Posterior vena cava (tissue), 2 donors: Measurements from ENCODE around the gene TAS1R1. TPM values are rescaled to one million over a fixed set of nuclear protein-coding genes. Genes with fewer than 3 reads are reported as not detected.

Source experiments
- DNase-seq: peaks from one replicate; pipeline ENCODE4 v3.0.0-alpha.2; 2020; ENCODE audit warnings: low spot score
- intact Hi-C, 2 donors: fragments of 100-400 bp; cut with DNase I; formaldehyde crosslinking; loops; one replicate each; pipeline versions ENCODE4 v1.14.1 to v1.14.2; 2022 to 2023
- long read RNA-seq, 2 donors: library from polyadenylated mRNA; unstranded; transcript quantifications; one replicate each; pipeline ENCODE4 v2.0.0, GENCODE V29; 2020 to 2021
- total RNA-seq, 2 donors: library from RNA; stranded (reverse); fragmentation: NEBNext Ultra II Directional; extraction: Animal tissue kit (Norgen Biotek cat#: 25700); gene quantifications; one replicate each; pipeline ENCODE4 v1.2.1, GENCODE V29; 2021
- donor health status: DM: yes; HTN: yes; CAD: no.
- donor health status: DM: yes; HTN: yes; CAD: no.

Gene TAS1R1
- total RNA-seq, result not detected
- long read RNA-seq, donor 1, result 0 reads
- long read RNA-seq, donor 2, result 0 reads

GRCh38 chr1:6554907-6555778 is at the start of gene TAS1R1:
Gene TAS1R1 (plus strand): TSS chr1:6555307. CDS start chr1:6555374, 67 bp downstream.
- DNase-seq, result no peak
- intact Hi-C loops, result loop anchor here in 1 of 2 donors (10.0 kb wide), 1 partner anchor 80 kb away; no protein-coding TSS in a partner anchor

- no peak for DNase-seq
- intact Hi-C loops, result no loop called here
These were observed 49.5 kb upstream of the TAS1R1 start for GRCh38 chr1:6505367-6506209.

GRCh38 chr1:6506210-6507036 is 48.7 kb upstream of the TAS1R1 start:
- intact Hi-C loops, result no loop called here

DNA sequence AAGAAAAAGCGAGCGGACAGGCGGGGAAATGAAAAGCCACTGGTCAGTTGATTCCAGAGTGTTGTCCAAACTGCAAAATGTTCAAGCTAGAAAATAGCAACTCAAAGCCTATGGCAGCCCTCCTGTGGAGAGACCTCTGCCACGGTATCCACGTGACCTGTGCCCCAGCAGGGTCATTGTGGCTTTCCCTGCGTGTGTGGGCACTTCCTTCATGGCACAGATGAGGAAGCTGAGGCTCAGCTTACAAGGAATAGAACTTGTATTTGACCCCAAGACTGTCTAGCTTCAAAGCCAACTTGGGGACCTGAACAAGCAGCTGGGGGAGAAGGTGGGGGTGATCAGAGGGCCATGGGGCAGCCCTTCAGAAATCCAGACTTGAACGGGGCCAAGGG is 48.1 kb upstream of the TAS1R1 start:
- no peak for DNase-seq
- intact Hi-C loops, result no loop called here

More at GRCh38 chr1:6506210-6507036, 48.7 kb upstream of the TAS1R1 start:
- DNase-seq, result no peak

DNA sequence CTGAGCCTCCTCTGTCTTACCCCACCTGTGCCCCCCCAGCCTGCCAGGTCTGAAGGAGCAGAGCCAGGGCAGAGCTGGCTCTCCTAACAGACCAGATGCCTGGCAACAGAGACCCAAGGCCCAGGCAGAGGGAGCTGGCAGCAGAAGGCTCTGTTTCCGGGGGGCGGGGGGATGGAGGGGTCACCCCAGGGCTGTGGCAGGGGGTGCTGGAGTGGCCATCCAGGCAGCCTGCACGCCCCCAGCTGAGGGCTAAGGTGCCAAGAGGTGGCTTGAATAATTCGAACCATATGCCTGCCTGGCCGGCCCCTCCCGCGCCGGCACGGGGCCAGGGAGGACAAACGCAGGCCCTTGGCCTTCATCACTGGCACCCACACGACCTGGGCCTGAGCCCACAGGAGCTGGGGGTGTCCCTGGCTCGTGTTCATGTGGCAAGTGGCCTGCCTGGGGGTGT is 47.6 kb upstream of the TAS1R1 start:
- intact Hi-C loops, result no loop called here
- DNase-seq, result no peak

GRCh38 chr1:6508154-6508815 is 46.8 kb upstream of the TAS1R1 start:
- intact Hi-C loops, result no loop called here
- DNase-seq, result peak; percentile 53

DNA sequence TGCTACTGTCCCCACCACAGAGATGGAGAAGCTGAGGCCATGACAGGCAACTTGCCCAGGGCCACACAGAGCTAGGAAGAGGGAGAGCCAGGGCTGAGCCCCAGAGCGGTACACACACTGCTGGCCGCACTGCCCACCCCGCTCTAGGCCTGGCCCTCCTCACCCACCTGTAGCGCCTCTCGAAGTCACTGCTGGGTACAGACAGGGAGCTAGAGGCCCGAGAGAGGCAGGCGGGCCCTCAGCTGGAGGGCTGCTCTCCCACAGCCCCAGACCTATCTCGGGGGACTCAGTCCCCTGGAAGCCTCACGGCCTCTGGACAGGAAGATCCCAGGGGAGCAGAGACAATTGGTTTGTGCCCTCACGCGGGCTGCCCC is 46.3 kb upstream of the TAS1R1 start:
- DNase-seq, result peak; percentile 59
- intact Hi-C loops, result no loop called here

- intact Hi-C loops, result no loop called here
These were observed 45.7 kb upstream of the TAS1R1 start for GRCh38 chr1:6509220-6509918.

DNA sequence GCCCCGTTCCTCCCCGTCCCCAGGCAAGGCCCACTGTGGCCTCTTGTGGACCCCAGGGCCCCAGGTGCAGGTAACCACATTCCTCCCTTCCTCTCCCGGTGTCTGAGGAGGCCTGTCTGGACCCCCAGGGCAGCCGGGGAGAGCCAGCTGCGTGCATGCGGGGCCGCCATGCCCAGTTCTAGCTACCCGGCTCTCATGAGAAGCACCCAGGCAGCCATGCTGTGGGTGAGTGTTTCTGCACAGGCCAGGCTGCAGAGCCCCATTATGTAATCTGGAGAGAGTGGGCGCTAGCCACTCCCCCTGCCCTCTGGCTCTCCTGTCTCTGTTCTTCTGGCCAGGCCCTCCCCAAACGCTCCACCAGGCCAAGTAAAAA is 45.2 kb upstream of the TAS1R1 start:
- intact Hi-C loops, result no loop called here

More at GRCh38 chr1:6509220-6509918, 45.7 kb upstream of the TAS1R1 start:
- DNase-seq, result peak; percentile 81

GRCh38 chr1:6510493-6510892 is 44.6 kb upstream of the TAS1R1 start:
- DNase-seq, result no peak
- intact Hi-C loops, result no loop called here

More for the DNA sequence above, 45.2 kb upstream of the TAS1R1 start:
- peak; percentile 71 for DNase-seq

DNA sequence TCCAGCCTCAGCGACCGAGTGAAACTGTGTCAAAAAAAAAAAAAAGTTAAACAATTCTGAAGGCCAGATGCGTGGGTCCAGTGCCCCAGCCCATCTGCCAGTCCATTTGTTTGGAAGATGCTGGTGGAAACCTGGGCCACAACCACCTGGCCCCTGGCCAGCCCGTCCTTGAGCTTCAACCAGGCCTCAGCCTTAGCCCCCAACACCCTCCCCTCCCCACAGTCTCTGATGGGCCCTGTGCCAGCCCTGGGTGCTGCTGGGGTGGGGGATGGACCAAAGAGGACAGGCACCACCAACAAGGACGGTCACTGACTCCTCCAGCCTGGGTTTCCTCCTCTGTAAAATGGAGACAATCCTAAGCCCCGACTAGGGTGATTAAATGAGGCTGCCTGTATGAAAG is 44.1 kb upstream of the TAS1R1 start:
- DNase-seq, result no peak
- intact Hi-C loops, result no loop called here

GRCh38 chr1:6511561-6512244 is 43.4 kb upstream of the TAS1R1 start:
- no peak for DNase-seq
- intact Hi-C loops, result no loop called here

GRCh38 chr1:6512245-6512907 is 42.7 kb upstream of the TAS1R1 start:
- intact Hi-C loops, result no loop called here
- DNase-seq, result no peak

- DNase-seq, result no peak
- intact Hi-C loops, result no loop called here
These were observed 42.2 kb upstream of the TAS1R1 start for GRCh38 chr1:6512908-6513280.

DNA sequence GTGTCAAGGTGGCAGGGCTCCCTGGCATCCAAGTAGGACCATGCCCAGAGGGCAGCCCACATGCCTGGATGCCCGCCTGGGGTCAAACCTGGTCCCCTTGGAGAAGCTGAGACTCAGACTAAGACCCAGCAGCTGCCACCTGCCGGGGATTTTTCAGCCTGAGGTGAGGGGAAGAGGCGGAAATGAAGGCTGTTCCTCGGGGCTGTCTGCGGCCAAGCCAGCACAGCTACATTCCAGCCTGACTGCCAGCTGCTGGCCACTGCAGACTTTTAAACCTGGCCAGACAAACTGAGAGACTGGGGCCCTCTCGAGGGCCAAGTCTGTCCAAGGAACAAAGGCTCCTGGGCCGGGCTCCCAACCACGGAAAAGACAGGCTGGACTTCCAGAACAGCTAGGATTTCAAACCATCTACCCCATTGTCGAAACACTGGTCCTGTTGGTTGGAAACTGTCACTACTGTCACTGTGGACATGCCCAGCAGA is 41.7 kb upstream of the TAS1R1 start:
- intact Hi-C loops, result no loop called here
- DNase-seq, result no peak

DNA sequence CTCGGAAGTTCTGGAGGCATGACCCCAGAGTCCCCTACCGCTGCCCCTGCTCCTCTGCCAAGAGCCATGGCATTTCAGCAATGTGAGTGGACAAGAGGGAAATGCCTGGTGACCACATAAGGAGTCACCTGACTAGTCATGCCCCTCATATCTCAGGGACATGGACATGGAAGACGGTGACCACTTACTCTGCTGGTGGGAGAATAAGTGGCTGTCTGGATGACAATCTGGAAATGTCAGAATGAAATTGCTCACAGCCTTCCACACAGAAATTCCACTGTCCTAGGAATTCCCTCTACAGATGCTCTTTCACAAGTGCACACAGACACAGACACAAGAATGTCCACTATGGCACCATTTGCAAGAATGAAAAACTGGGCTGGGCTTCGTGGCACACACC is 39.3 kb upstream of the TAS1R1 start:
- no peak for DNase-seq
- intact Hi-C loops, result no loop called here

GRCh38 chr1:6517435-6517851 is 37.7 kb upstream of the TAS1R1 start:
- intact Hi-C loops, result no loop called here
- DNase-seq, result no peak
